ENCODE measurements around the gene CAV1.

CAV1 gene

GRCh38 chr7:116503835-116504234, 21.0 kb upstream of the CAV1 start:
- no peak for DNase-seq (ENCODE audit: low read depth, low spot score)

- DNase-seq (ENCODE audit: low read depth, low spot score), result no peak
Observed at GRCh38 chr7:116505278-116505677, 19.6 kb upstream of the CAV1 start.

GRCh38 chr7:116505823-116506222, 19.0 kb upstream of the CAV1 start:
- DNase-seq (ENCODE audit: low read depth, low spot score), result no peak

- DNase-seq (ENCODE audit: low read depth, low spot score), result no peak
Observed at GRCh38 chr7:116509982-116510579, 14.8 kb upstream of the CAV1 start.

GRCh38 chr7:116510795-116511194, 14.0 kb upstream of the CAV1 start:
- no peak for DNase-seq (ENCODE audit: low read depth, low spot score)

GRCh38 chr7:116511552-116512519, 13.0 kb upstream of the CAV1 start:
- no peak for DNase-seq (ENCODE audit: low read depth, low spot score)

- DNase-seq (ENCODE audit: low read depth, low spot score), result no peak
Observed at GRCh38 chr7:116512520-116513188, 12.2 kb upstream of the CAV1 start.

GRCh38 chr7:116515584-116515983, 9.3 kb upstream of the CAV1 start:
- DNase-seq (ENCODE audit: low read depth, low spot score), result no peak

GRCh38 chr7:116516324-116516723, 8.5 kb upstream of the CAV1 start:
- no peak for DNase-seq (ENCODE audit: low read depth, low spot score)

GRCh38 chr7:116517626-116518025, 7.2 kb upstream of the CAV1 start:
- DNase-seq (ENCODE audit: low read depth, low spot score), result no peak

GRCh38 chr7:116518961-116519360, 5.9 kb upstream of the CAV1 start:
- no peak for DNase-seq (ENCODE audit: low read depth, low spot score)

- DNase-seq (ENCODE audit: low read depth, low spot score), result no peak
Observed at GRCh38 chr7:116521046-116521664, 3.7 kb upstream of the CAV1 start.

- DNase-seq (ENCODE audit: low read depth, low spot score), result no peak
Observed at GRCh38 chr7:116522247-116522646, 2.6 kb upstream of the CAV1 start.

- no peak for DNase-seq (ENCODE audit: low read depth, low spot score)
Observed at GRCh38 chr7:116524221-116524608, 621 bp upstream of the CAV1 start.

GRCh38 chr7:116525298-116525912, 569 bp downstream of the CAV1 start:
- no peak for DNase-seq (ENCODE audit: low read depth, low spot score)

- DNase-seq (ENCODE audit: low read depth, low spot score), result no peak
Observed at GRCh38 chr7:116525913-116526861, 1.4 kb downstream of the CAV1 start.

- DNase-seq (ENCODE audit: low read depth, low spot score), result no peak
Observed at GRCh38 chr7:116526897-116527296, 2.1 kb downstream of the CAV1 start.

GRCh38 chr7:116527521-116527920, 2.7 kb downstream of the CAV1 start:
- no peak for DNase-seq (ENCODE audit: low read depth, low spot score)

- no peak for DNase-seq (ENCODE audit: low read depth, low spot score)
Observed at GRCh38 chr7:116528008-116528789, 3.4 kb downstream of the CAV1 start.

- no peak for DNase-seq (ENCODE audit: low read depth, low spot score)
Observed at GRCh38 chr7:116529250-116529649, 4.4 kb downstream of the CAV1 start.

Measured in activated CD4-positive, CD25-positive, alpha-beta regulatory T cell treated with anti-CD3 and anti-CD28 coated beads, Interleukin-2, amount 50 U/mL, for 16 hours (primary cell).